B cell (primary cell): ENCODE data around the gene CLCF1. TPM values are rescaled to one million over a fixed set of nuclear protein-coding genes. Genes with fewer than 3 reads are reported as not detected.

ENCODE experiments used
- ATAC-seq: fragments of 200-7000 bp; cut with Tn5 transposase; one replicate; pipeline ENCODE4 v1.10.0; 2021; ENCODE audit warnings: low read depth, mild to moderate bottlenecking, moderate number of reproducible peaks, moderate library complexity
- CTCF ChIA-PET: fragments of 350-600 bp; sonication (Branson Sonifier 250); formaldehyde crosslinking; loops from one replicate; lab custom pipeline; 2021; ENCODE audit warnings: antibody characterized with exemption, inconsistent platforms; lab: Charles Lee
- POLR2A ChIA-PET: fragments of 350-600 bp; sonication (Branson Sonifier 250); formaldehyde crosslinking; loops from one replicate; lab custom pipeline; 2021; ENCODE audit warnings: antibody characterized with exemption; lab: Charles Lee
- DNase-seq: peaks from one replicate; pipeline ENCODE4 v3.0.0; 2013
- H2AFZ ChIP-seq: 2 replicates; pipeline ENCODE4 v1.6.1; 2012; ENCODE audit warnings: mild to moderate bottlenecking, low read depth, low read length; ENCODE audit not compliant: insufficient read depth, poor library complexity, severe bottlenecking
- H3K27ac ChIP-seq, 2 donors: 1 replicate in 1 of 2; 2 replicates in 1 of 2; pipeline ENCODE4 v1.5.1; 2012 to 2013; ENCODE audit warnings: low read length in 2 of 2, mild to moderate bottlenecking in 2 of 2, moderate library complexity in 1 of 2
- H3K27me3 ChIP-seq, 4 experiments: fragments of 200-600 bp in 1 of 4; sonication (generic) in 1 of 4; replicated peaks in 1 of 4; 1 replicate in 2 of 4; 2 replicates in 2 of 4; pipeline versions ENCODE4 v1.6.1 to v1.7.0; 2013 to 2016; ENCODE audit warnings: low read length in 3 of 4, mild to moderate bottlenecking in 2 of 4, mixed read lengths in 1 of 4, moderate library complexity in 1 of 4; ENCODE audit not compliant: insufficient read depth in 4 of 4, control insufficient read depth in 3 of 4; ENCODE audit errors: control extremely low read depth in 1 of 4
- H3K36me3 ChIP-seq, 2 experiments: replicated peaks in 1 of 2; 1 replicate in 1 of 2; 2 replicates in 1 of 2; pipeline versions ENCODE4 v1.6.1 to v1.7.1; 2013; ENCODE audit warnings: low read length in 1 of 2; ENCODE audit not compliant: insufficient read depth in 2 of 2, control insufficient read depth in 1 of 2; ENCODE audit errors: control extremely low read depth in 1 of 2, extremely low read depth in 1 of 2
- H3K4me1 ChIP-seq, 2 donors: fragments of 200-600 bp in 1 of 2; sonication (generic) in 1 of 2; 1 replicate in 1 of 2; 2 replicates in 1 of 2; pipeline versions ENCODE4 v1.5.1 to v1.6.1; 2013 to 2017; ENCODE audit warnings: low read length in 2 of 2; ENCODE audit not compliant: control insufficient read depth in 2 of 2, insufficient read depth in 2 of 2
- H3K4me2 ChIP-seq: replicated peaks from 2 replicates; pipeline ENCODE3; 2012; ENCODE audit warnings: mild to moderate bottlenecking, low read depth, low read length; ENCODE audit not compliant: poor library complexity, severe bottlenecking
- H3K4me3 ChIP-seq, 5 experiments: fragments of 200-600 bp in 1 of 5; sonication (generic) in 1 of 5; 1 replicate in 3 of 5; 2 replicates in 2 of 5; pipeline versions ENCODE4 v1.5.1 to v1.7.0; 2011 to 2016; ENCODE audit warnings: low read length in 4 of 5, mild to moderate bottlenecking in 4 of 5, low read depth in 2 of 5, control low read depth in 1 of 5, moderate library complexity in 1 of 5; ENCODE audit not compliant: insufficient read depth in 1 of 5; ENCODE audit errors: control extremely low read depth in 1 of 5, extremely low read depth in 1 of 5
- H3K79me2 ChIP-seq: fragments of 200-600 bp; sonication (generic); one replicate; pipeline ENCODE4 v1.6.0; 2016; ENCODE audit warnings: low read length; ENCODE audit not compliant: control insufficient read depth, insufficient read depth
- H3K9ac ChIP-seq: fragments of 200-600 bp; sonication (generic); 2 replicates; pipeline ENCODE4 v1.6.1; 2017; ENCODE audit warnings: mild to moderate bottlenecking, low read length, moderate library complexity
- H3K9me3 ChIP-seq, 3 donors: one replicate each; pipeline versions ENCODE4 v1.6.1 to v1.7.1; 2013; ENCODE audit warnings: low read length in 2 of 3; ENCODE audit not compliant: control insufficient read depth in 2 of 3, insufficient read depth in 1 of 3; ENCODE audit errors: control extremely low read depth in 1 of 3
- H4K20me1 ChIP-seq: 2 replicates; pipeline ENCODE4 v1.6.0; 2012; ENCODE audit warnings: mild to moderate bottlenecking, low read length; ENCODE audit not compliant: insufficient read depth, control insufficient read depth, poor library complexity, severe bottlenecking
- H3K27ac Mint-ChIP-seq: one replicate; pipeline ENCODE4 v1.8.0; 2021; ENCODE audit warnings: mixed read lengths
- H3K27me3 Mint-ChIP-seq: one replicate; pipeline ENCODE4 v1.8.0; 2021; ENCODE audit warnings: mixed read lengths
- H3K4me1 Mint-ChIP-seq: one replicate; pipeline ENCODE4 v1.8.0; 2021; ENCODE audit warnings: mixed read lengths
- H3K4me3 Mint-ChIP-seq: one replicate; pipeline ENCODE4 v1.8.0; 2021; ENCODE audit warnings: mixed read lengths
- H3K9me3 Mint-ChIP-seq: one replicate; pipeline ENCODE4 v1.8.0; 2022; ENCODE audit warnings: mixed read lengths; ENCODE audit not compliant: insufficient read depth
- CTCF ChIP-seq: fragments of 200-600 bp; IDR thresholded peaks from one replicate; pipeline ENCODE4 v1.8.0; 2022; ENCODE audit warnings: antibody characterized with exemption, mild to moderate bottlenecking
- EZH2 ChIP-seq: IDR thresholded peaks from 2 replicates; pipeline ENCODE4 v1.6.1; 2012; ENCODE audit warnings: borderline replicate concordance, low read depth, mild to moderate bottlenecking, moderate library complexity, low read length; ENCODE audit not compliant: insufficient read depth, poor library complexity, severe bottlenecking
- WGBS: methylation state at CpG from one replicate; pipeline ENCODE4 v1.1.5; 2013; ENCODE audit warnings: missing lambda C conversion rate; ENCODE audit not compliant: insufficient coverage; 5-methylcytosine and 5-hydroxymethylcytosine counted together
- intact Hi-C: fragments of 100-400 bp; cut with micrococcal nuclease; formaldehyde crosslinking; loops from one replicate; pipeline ENCODE4 v1.10.0; 2022
- polyA plus RNA-seq: library from polyadenylated mRNA; depleted of rRNA; stranded (reverse); fragments of >200 nt; gene quantifications from 2 replicates; pipeline ENCODE4 v1.2.3, GENCODE V29; 2012
- total RNA-seq, 2 donors: library from RNA; stranded (reverse); fragments of 120-200 nt in 1 of 2; gene quantifications; 1 replicate in 1 of 2; 2 replicates in 1 of 2; pipeline versions ENCODE4 v1.2.3 to v1.2.4, GENCODE V29; 2013 to 2022

The CLCF1 gene
- total and polyA plus RNA-seq, 2 donors (not counting 1 experiment from before 2014, with no cell fraction given), result 29.1 to 44.6 TPM

- under 1% methylated on average over 57 of the region's 73 CpGs for WGBS
- CTCF ChIA-PET, result interaction anchor here (0.6 to 5.7 kb wide), 36 partner anchors 10 to 306 kb away, joined by 3 to 121 read pairs (median 6); partner anchors contain the start of genes AIP, CDK2AP2, NUDT8 and PITPNM1
- Histone ChIP-seq H2AFZ (peak within 1 kb of the TSS; percentile 73), H3K4me3 (peak within 1 kb of the TSS; percentile 65 to 92 (median 85)), H3K79me2 (peaks cover 86% of the 10 kb centered on the region), H3K9me3 (peaks cover 0 to 2% (median 0%) of the 10 kb centered on the region in 3 donors), H3K9ac (peak within 1 kb of the TSS; percentile 89), H3K4me2 (peak within 1 kb of the TSS; percentile 97), H3K27me3 (no peaks in the 10 kb centered on the region), H3K4me1 (peaks cover 57 to 79% of the 10 kb centered on the region in 2 donors), H4K20me1 (peaks cover 77% of the 10 kb centered on the region), H3K36me3 (peaks cover 2 to 58% of the 10 kb centered on the region in 2 experiments), H3K27ac (peak within 1 kb of the TSS; percentile 70 to 83)
- TF ChIP-seq EZH2 (no peak), CTCF (peak; percentile 70)
- H3K4me1 Mint-ChIP-seq, result peaks cover 67% of the 10 kb centered on the region
- H3K9me3 Mint-ChIP-seq, result no peaks in the 10 kb centered on the region
- H3K4me3 Mint-ChIP-seq, result peak within 1 kb of the TSS; percentile 87
- ATAC-seq (peak; percentile 72), DNase-seq (peak; percentile 93)
- intact Hi-C loops, result loop anchor here (1.0 to 10.0 kb wide), 6 partner anchors 10 to 205 kb away; partner anchors contain the start of genes GSTP1, NDUFV1, RAD9A and TMEM134
- H3K27me3 Mint-ChIP-seq, result no peaks in the 10 kb centered on the region
- H3K27ac Mint-ChIP-seq, result peak within 1 kb of the TSS; percentile 95
- POLR2A ChIA-PET, result interaction anchor here (0.8 to 6.8 kb wide), 30 partner anchors 8 to 229 kb away, joined by 3 to 195 read pairs (median 6); partner anchors contain the start of genes AIP, CARNS1, CDK2AP2 and CLCF1
These were observed 28.2 kb upstream of the CLCF1 start, which contains the start of gene PPP1CA for GRCh38 chr11:67401495-67402191. PPP1CA (minus strand) TSS chr11:67401858; CDS start chr11:67401782, 76 bp downstream.
